Activated CD4-positive, alpha-beta T cell treated with anti-CD3 and anti-CD28 coated beads, Interleukin-2, amount 50 U/mL, for 1 hour (primary cell): ENCODE measurements around the gene FAM204A.

Experiments
- DNase-seq: peaks from one replicate; pipeline ENCODE4 v3.0.0-alpha.2; 2020

Gene FAM204A

DNA sequence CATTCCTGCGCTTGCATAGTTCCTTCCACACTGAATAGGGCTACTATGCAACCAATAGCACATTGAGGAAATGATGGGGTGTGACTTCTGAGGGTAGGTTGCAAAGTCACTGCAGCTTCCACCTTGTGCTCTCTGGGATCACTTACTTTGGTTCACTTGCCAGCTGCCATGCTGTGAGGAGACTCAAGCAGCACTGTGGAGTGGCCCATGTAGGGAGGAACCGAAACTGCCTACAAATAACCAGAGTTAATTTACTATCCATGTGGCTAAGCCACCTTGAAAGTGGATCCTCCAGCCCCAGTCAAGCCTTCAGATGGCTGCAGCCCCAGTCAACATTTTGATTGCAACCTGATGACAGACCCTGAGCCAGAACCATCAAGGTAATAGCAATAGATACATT is 64.3 kb downstream of the FAM204A start:
- no peak for DNase-seq

DNA sequence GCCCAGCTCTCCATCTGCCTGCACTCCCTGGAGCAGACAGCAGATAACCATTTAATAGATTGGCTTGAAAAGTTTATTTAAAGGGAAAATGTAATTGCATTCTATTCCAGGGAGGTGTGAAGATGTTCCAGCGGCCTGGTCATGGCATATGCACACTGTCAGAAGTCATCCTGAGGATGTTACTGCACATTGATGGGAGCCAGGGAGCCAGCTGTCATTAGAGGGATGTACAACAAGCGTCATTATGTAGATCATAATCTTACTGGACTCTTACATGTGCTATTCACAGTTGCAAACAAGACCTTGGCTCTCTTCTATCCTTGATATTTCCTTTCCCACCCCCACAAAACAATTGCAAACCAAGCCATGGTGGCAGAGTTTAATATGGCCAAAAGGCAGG is 65.4 kb downstream of the FAM204A start:
- no peak for DNase-seq

DNA sequence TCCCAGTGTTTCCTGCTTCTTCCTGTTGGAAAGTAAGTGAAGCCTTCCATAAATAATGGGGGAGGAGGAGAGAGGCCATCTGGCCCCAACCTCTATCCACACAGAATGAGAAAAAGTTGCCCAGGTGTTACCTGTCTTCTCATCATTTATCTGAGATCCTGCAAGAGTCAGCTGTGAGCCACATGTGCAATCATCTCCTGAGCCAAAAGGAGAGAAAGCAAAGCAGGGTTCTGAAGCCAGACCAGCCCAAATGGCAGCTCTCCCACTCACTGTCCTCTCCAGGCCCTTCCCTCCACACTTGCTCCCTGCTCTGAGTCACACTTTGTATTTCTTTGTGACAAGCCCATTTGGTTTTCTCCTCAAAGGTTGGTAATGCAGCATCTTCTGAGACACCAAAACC is 65.9 kb downstream of the FAM204A start:
- no peak for DNase-seq

DNA sequence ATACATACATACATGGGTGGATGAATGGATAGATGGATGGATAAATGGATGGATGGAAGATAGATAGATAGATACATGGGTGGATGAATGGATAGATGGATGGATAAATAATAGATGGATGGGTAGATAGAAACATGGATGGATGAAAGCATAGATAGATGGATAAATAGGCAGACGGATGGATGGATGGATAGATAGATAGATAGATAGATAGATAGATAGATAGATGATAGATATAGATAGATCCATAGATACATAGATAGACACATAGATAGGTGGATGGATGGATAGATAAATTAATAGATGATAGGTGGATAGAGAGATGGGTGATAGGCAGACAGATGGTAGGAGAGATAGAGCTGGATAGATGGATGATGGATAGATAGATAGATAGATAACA is 68.5 kb downstream of the FAM204A start:
- no peak for DNase-seq

DNA sequence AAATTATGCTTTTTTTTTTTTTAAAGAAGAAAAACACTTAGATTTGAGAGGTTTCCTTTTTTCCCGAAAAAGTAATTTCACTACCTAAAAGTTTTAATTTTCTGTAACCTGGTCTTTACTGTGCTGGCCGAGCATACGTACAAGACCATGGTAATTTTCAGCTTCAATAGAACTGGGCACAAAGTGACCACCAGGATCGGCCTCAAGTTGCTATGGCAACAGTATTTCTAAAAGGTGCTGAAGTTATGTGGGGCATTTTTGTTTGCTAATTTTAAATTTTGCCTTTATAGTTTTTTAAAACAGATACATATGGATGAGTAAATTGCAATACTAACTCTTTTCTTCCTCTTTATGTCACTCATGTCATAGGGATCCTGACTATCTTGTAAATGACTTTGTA is 69.4 kb downstream of the FAM204A start:
- no peak for DNase-seq

DNA sequence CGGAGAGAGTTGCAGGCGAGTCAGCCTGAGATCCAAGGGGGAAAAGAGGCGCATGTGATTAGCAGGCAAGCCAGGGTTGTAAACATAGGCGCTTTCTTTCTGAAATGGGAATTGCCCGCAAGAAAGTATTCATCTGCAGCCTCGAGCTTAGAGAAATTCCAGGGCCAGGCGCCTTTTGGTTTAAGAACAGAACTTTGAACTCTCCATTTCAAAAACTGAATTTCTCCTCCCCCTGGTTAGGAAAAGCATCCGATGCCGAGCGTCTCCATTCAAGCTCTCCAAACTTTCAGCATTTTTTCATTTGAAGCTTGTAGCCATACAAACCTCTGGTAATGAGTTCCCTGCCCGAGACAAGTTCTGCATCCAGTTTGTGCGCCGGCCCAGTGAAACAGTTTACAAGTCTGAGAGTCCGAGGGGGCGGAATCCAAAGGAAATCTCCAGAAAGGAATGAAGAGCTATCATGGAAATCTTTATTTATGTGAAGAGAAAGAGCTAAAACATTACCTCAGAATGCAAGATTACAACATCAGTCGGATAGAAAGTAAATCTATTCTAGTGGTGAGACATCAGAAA is 69.9 kb downstream of the FAM204A start:
- no peak for DNase-seq

DNA sequence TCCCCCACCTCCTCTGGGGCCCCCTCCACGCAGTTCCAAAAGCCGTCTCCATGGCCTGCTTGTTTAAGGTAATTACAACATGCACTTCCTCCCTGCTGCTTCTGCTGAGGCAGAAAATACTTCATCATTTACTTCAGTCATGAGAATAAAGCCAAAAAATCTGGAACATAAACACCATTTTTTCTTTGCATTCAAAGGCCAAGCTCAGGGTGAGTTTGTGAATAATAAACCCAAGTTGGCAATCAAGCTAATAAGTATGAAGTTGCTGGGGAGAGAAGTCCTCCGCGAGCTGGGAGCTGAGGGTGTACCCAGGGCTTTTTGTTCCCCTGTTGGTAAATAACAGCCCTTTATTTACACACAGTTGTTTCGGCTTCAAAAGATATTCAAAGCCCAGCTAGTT is 70.5 kb downstream of the FAM204A start:
- DNase-seq, result no peak

- DNase-seq, result no peak
Measured at GRCh38 chr10:118266098-118266748, 75.9 kb downstream of the FAM204A start.

DNA sequence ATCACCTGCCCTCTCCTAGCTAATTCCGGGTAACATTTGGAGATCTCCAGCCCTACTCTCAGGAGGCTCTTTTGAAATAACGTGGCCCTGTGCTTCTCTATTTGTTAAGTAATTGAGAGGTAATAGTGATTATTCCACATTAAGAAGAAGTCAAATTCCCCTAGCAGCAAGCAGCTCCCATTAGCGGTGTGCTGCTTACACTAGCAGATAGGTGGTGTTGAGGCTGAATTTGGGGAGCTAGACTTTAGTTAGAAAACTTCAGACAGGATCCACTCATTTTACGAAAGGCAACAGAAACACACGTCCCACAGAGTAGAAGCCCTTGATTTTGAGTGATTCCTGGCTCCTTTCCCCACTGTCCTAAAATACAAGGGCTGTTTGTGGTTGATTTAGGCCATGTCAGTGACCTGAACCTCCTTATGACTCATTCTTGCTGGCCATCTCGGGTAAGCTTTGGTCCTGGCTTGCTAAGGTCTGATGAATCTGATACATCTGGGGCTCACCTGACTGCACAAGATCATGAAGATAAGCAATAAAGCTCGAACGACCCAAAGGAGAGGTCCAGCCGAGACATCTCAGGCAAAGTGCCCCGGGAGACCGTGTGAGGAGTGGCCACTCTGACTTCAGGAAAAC is 77.2 kb downstream of the FAM204A start:
- DNase-seq, result no peak

- DNase-seq, result no peak
Measured at GRCh38 chr10:118264252-118264651, 77.9 kb downstream of the FAM204A start.

DNA sequence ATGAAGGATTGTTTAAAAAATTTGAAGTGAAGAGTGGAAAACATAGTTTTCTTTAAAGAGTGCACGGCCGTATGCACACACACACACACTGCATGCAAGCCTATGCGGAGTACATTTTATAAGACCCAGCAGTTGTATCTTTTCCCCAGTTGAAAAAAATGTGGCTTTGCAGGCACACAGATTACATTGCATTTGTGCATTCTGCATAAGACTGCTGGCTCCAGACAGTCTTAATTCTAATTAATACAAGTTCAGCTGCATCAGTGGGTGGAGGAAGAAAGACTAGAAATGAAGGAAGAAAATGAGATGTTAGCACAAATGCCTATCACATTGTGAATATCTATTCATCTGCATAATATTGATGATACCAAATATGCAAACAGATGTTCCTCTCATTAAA is 79.6 kb downstream of the FAM204A start:
- DNase-seq, result no peak

GRCh38 chr10:118259288-118259906 is 82.7 kb downstream of the FAM204A start:
- DNase-seq, result peak; percentile 12

- no peak for DNase-seq
Measured at GRCh38 chr10:118258285-118258684, 83.8 kb downstream of the FAM204A start.

DNA sequence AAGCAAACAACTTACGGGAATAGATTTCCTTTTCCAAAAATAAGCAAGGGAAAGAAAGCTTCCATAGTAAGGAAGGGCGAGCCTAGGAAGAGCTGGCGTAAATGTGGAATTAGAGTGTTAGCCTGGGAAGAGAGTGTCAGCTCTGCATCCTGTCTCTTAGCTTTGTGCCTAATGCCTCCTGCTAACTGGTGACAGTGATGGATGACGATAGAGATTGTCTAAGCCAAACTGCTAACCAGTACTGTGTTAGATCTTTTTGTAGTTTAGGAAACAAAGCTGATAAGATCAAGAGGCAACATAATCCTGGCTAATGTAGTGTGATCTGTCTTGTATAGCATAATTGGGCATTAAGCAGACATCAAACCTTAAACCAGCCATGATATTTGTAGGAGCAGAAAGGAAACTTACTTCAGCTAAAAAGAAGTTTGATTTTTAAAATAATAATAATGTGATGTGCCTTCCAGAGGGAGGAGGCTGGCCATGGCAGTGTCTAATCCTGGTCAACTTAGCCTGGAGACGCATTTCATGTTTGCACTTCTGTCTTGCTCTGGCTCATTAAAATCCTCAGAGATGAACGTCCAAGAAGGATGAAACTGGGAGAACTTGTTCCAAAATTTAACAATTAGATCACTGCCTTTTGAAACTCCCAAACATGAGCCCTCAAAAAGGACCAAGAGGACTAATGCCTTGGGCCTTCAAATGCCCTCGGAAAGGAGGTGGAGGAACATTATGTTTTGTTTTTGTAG is 85.1 kb downstream of the FAM204A start:
- no peak for DNase-seq

DNA sequence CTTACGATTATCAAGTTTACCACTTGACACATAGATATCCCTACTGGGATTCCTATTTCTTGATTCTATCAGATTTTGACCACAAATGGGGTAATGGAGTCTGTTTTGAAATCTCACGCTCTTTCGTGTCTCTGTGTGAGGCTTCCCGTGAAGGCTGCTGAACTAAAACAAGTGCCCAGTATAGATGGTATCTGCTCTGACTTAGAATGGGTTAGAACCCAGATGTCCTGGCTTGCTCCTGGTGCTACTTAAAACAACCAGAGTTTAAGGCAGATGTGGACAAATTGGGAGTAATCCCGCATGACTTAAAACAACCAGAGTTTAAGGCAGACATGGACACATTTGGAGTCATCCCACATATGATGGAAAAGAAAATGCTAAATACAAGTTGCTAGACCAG is 85.9 kb downstream of the FAM204A start:
- DNase-seq, result no peak

DNA sequence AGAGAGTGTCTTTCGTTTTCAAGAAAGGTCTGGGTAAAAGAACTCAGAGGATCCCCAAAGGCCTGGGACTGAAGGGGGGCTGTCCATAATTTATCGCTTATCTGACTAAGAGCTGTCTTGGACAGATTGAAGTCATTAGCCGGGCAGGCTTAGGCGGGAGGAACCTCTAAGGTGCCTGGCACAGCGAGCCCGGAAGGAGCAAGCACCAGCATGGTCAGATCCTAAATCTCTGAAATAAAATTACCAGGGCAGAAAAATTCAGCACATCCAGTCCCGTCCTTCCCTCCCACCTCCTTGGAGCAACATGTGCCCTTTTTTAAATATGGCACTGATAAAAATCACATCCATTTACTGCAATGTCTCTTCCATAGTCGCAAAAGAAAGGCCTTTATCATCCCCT is 86.8 kb downstream of the FAM204A start:
- DNase-seq, result no peak

DNA sequence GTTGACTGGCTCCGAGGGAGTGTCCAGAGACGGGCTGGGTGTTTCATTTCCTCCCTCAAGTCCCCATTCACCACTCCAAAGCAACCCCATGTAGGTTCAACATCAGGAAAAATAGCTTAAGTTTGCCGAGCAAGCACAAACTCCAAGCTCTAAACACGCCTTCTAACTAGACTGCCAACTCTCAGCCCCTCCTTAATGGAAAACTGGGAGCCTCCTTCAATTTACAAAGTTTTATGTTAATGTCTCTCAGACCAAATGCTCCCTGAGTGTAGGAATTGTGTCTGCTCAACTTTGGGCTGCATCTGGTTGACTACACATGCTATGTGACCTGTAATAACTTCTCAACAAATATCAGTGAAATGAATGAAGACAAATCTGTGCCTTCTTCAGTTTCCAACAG is 87.5 kb downstream of the FAM204A start:
- DNase-seq, result no peak

DNA sequence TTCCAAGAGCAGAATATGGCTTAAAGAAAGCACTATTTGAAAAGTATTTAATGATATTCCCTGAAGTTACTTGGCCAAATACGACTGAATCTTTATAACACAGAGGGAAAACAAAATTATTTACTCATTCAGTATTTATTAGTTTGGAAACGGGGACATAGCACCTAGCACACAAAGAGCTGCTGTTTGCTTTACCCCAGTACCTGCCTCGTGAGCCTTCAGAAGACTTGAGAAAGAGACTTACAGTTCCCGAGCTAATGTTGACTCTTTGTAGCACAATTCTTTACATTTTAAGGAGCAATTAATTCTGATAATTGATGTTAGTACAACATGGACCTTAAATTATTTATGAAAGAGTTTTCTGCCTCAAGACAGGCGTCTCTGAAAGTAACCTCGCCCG is 88.7 kb downstream of the FAM204A start:
- no peak for DNase-seq

GRCh38 chr10:118251791-118252190 is 90.3 kb downstream of the FAM204A start:
- no peak for DNase-seq

- DNase-seq, result no peak
Measured at GRCh38 chr10:118249714-118250113, 92.4 kb downstream of the FAM204A start.
